ENCODE measurements around the gene RER1. TPM values are rescaled to one million over a fixed set of nuclear protein-coding genes. Genes with fewer than 3 reads are reported as not detected.

Gene RER1
- total RNA-seq, 1 donor from 2014 or later = 61.3 TPM

DNA sequence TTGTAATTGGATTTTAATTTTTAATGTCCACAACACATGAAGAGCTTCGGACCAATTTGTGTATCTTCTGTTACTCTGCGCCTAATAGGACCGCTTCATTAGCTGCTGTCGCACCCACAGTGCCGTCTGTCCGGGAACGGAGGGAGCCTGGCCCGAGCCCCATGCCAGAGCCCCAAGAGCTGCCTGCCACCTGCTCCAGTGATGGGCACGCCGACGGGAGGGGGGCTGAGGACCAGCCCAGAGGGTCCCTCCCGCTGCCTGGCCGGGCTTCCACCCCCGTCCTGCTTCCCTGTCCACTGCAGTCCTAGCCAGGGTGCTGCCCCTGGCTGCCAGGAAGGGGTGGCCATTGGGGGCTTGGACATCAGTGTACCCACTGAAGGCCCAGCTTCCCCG, 54.2 kb downstream of the RER1 start:
- Histone ChIP-seq H3K27ac (no peak overlapping the region), H3K4me3 (no peak overlapping the region), H3K4me1 (no peaks in the 10 kb centered on the region), H3K36me3 (no peaks in the 10 kb centered on the region), H3K27me3 (peaks cover 8% of the 10 kb centered on the region), H3K9me3 (no peaks in the 10 kb centered on the region)
- TF ChIP-seq, protein P1, sequence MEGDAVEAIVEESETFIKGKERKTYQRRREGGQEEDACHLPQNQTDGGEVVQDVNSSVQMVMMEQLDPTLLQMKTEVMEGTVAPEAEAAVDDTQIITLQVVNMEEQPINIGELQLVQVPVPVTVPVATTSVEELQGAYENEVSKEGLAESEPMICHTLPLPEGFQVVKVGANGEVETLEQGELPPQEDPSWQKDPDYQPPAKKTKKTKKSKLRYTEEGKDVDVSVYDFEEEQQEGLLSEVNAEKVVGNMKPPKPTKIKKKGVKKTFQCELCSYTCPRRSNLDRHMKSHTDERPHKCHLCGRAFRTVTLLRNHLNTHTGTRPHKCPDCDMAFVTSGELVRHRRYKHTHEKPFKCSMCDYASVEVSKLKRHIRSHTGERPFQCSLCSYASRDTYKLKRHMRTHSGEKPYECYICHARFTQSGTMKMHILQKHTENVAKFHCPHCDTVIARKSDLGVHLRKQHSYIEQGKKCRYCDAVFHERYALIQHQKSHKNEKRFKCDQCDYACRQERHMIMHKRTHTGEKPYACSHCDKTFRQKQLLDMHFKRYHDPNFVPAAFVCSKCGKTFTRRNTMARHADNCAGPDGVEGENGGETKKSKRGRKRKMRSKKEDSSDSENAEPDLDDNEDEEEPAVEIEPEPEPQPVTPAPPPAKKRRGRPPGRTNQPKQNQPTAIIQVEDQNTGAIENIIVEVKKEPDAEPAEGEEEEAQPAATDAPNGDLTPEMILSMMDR (IDR thresholded peaks at IDR 0.05) = no peak
- no peak for DNase-seq (ENCODE audit: low spot score in 2 of 2)
- intact Hi-C loops (cut with DNase I) = no loop called here

DNA sequence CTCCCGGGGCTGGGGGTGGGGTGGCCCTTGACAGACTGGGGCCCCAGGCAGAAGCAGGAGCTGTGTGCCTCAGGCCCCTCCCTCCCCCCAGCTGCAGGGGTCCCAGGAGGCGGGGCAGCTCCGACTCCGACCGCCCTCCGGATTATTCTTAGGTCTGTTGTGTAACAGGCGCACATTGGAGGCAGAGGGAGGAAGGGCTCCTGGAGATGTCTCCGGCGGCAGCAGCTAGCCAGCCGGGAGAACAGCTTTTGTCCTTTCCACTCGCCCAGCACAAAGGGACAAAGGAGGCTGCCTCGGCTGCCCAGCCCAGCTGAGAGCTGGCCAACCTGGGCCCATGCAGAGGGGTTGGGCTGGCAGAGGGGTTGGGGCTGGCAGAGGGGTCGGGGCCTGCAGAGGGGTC, 54.8 kb downstream of the RER1 start:
- TF ChIP-seq, protein P1 (IDR thresholded peaks at IDR 0.05) = no peak
- H3K4me3 ChIP-seq = no peak overlapping the region
- no peak overlapping the region for H3K27ac ChIP-seq
- H3K9me3 ChIP-seq = no peaks in the 10 kb centered on the region
- H3K27me3 ChIP-seq = peaks cover 8% of the 10 kb centered on the region
- intact Hi-C loops (cut with DNase I) = no loop called here
- DNase-seq (ENCODE audit: low spot score in 2 of 2) = no peak
- no peaks in the 10 kb centered on the region for H3K4me1 ChIP-seq
- H3K36me3 ChIP-seq = no peaks in the 10 kb centered on the region

DNA sequence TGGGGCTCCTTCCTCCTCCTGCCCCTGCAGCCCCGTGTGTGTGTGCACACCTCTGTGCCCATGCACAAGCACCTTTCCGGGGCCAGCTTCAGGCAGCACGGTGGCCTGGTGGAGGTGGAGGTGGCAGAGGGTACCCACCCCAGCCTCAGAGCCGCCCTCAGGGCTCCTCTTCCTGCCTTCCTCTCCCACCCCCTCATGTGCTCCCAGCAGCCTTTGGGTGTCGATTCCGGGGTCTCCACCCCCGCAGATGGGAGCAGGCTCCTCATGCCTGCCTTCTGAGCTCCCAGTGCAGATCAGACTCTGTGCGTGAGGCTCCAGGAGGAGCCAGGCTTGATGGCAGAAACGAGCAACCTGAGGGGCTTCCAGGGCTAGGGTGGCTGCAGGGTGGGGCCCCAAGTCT, 55.2 kb downstream of the RER1 start:
- Histone ChIP-seq H3K4me1 (no peaks in the 10 kb centered on the region), H3K9me3 (no peaks in the 10 kb centered on the region), H3K36me3 (no peaks in the 10 kb centered on the region), H3K27me3 (peaks cover 8% of the 10 kb centered on the region), H3K4me3 (no peak overlapping the region), H3K27ac (no peak overlapping the region)
- intact Hi-C loops (cut with DNase I) = no loop called here
- no peak for DNase-seq (ENCODE audit: low spot score in 2 of 2)
- TF ChIP-seq, protein P1 (IDR thresholded peaks at IDR 0.05) = no peak

DNA sequence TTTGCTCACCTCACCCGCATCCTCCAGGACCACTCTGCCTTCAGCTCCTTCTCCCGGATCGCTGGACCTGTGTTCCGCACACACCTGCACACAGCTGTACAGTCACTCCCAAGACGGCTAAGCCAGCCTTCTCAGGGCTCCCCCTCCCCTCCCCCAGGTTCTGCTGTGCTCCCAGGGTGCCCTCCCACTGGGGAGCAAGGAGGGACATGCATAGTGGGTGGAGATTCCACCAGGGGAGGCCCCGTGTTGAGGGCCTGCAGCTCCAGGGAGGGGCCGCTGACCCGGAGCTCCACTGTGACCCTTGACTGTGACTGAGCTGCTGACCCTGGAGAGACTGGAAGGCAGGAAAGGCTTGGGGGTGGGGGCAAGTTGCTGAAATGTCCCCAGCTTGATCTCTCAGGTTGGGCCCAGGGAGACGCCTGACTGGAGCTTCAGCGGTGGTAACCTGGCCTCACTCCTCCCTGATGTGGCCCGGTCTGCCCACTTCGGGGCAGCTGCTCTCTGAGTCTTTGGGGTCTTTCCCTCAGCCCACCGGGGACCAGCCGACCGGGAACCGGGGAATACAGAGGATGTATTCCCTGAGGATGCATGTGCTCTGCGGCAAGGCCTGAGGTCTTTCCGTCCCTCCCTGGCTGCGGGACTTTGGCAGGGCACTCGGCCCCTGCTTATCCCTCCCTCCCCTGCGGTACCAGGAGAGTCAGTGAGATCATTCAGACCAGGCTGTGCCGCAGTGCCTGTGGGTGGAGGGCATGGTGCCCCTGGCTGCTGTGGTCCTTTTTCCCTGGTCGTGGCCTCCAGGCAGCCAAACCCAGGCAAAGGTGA, 55.8 kb downstream of the RER1 start:
- no peak for DNase-seq (ENCODE audit: low spot score in 2 of 2)
- no peaks in the 10 kb centered on the region for H3K4me1 ChIP-seq
- H3K27ac ChIP-seq = no peak overlapping the region
- no peak overlapping the region for H3K4me3 ChIP-seq
- H3K36me3 ChIP-seq = no peaks in the 10 kb centered on the region
- H3K9me3 ChIP-seq = no peaks in the 10 kb centered on the region
- H3K27me3 ChIP-seq = peaks cover 12% of the 10 kb centered on the region
- intact Hi-C loops (cut with DNase I) = no loop called here
- TF ChIP-seq, protein P1 (IDR thresholded peaks at IDR 0.05) = no peak

DNA sequence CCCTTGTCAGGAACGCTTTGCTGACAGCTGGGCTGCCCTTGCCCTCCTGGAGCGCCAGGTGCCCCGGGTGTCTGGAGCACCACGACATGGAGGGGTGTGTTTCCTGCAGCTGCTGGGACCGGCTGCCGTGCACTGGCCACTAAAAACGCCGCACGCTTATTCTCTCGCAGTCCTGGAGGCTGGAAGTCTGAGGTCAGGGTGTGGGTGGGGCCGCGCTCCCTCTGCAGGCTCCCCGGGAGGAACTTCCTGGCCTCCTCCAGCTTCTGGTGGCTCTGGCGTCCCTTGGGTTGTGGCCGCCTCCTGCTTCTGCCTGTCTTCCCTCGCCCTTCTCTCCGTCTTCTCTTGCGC, 56.4 kb downstream of the RER1 start:
- no peaks in the 10 kb centered on the region for H3K36me3 ChIP-seq
- H3K9me3 ChIP-seq = no peaks in the 10 kb centered on the region
- TF ChIP-seq, protein P1 (IDR thresholded peaks at IDR 0.05) = no peak
- H3K27me3 ChIP-seq = peaks cover 8% of the 10 kb centered on the region
- no peak for DNase-seq (ENCODE audit: low spot score in 2 of 2)
- intact Hi-C loops (cut with DNase I) = no loop called here
- H3K4me3 ChIP-seq = no peak overlapping the region
- H3K27ac ChIP-seq = no peak overlapping the region
- no peaks in the 10 kb centered on the region for H3K4me1 ChIP-seq
